Uterus (tissue), 4 donors: Measurements from ENCODE around the gene RFX8. TPM values are rescaled to one million over a fixed set of nuclear protein-coding genes. Genes with fewer than 3 reads are reported as not detected.

Experiments used
- DNase-seq, 2 donors: peaks; one replicate each; pipeline ENCODE4 v3.0.0-alpha.2; 2019 to 2020
- H3K27ac ChIP-seq, 2 donors: fragments of 200-600 bp; sonication (generic); 1 replicate in 1 of 2; 2 replicates in 1 of 2; pipeline ENCODE4 v1.5.1; 2016 to 2018
- H3K27me3 ChIP-seq, 2 donors: fragments of 200-600 bp; sonication (generic); one replicate each; pipeline ENCODE4 v1.5.1; 2018 to 2019; ENCODE audit warnings: control low read depth in 1 of 2
- H3K36me3 ChIP-seq, 2 donors: fragments of 200-600 bp; sonication (generic); one replicate each; pipeline ENCODE4 v1.5.1; 2019; ENCODE audit warnings: control low read depth in 1 of 2
- H3K4me1 ChIP-seq, 2 donors: fragments of 200-600 bp; sonication (generic); one replicate each; pipeline ENCODE4 v1.5.1; 2018 to 2019; ENCODE audit warnings: control low read depth in 1 of 2
- H3K4me3 ChIP-seq, 2 donors: fragments of 200-600 bp; sonication (generic); 1 replicate in 1 of 2; 2 replicates in 1 of 2; pipeline ENCODE4 v1.5.1; 2018 to 2019; ENCODE audit warnings: mild to moderate bottlenecking in 1 of 2
- H3K9me3 ChIP-seq, 2 donors: fragments of 200-600 bp; sonication (generic); one replicate each; pipeline ENCODE4 v1.5.1; 2019; ENCODE audit warnings: control low read depth in 1 of 2
- CTCF ChIP-seq, 4 experiments: fragments of 200-600 bp in 2 of 4; fragments of 450-650 bp in 2 of 4; sonication (generic) in 2 of 4; IDR thresholded peaks; one replicate each; pipeline ENCODE4 v1.5.1; 2016 to 2019; ENCODE audit warnings: antibody characterized with exemption in 4 of 4, mild to moderate bottlenecking in 2 of 4, moderate library complexity in 1 of 4
- POLR2A ChIP-seq, 2 donors: fragments of 450-650 bp; IDR thresholded peaks; one replicate each; pipeline ENCODE4 v1.6.1; 2016; ENCODE audit warnings: antibody characterized with exemption in 2 of 2, mild to moderate bottlenecking in 1 of 2, moderate library complexity in 1 of 2
- intact Hi-C: fragments of 100-400 bp; cut with DNase I; formaldehyde crosslinking; loops from one replicate; pipeline ENCODE4 v1.15.1; 2023; ENCODE audit warnings: low total_unique reads
- total RNA-seq, 4 donors: library from RNA; depleted of rRNA in 3 of 4; stranded (reverse); fragments of >200 nt in 3 of 4; gene quantifications; one replicate each; pipeline versions ENCODE4 v1.1.0 to v1.2.4, GENCODE V29; 2014 to 2023
- donor health status: DM: yes; HTN: yes; CAD: no.

The RFX8 gene
- total RNA-seq, 4 donors from 2014 or later: 0.51 to 1.4 (median 1.1) TPM; not detected in 1

- H3K4me3 ChIP-seq: no peak overlapping the region
- TF ChIP-seq CTCF (IDR thresholded peaks at IDR 0.05) (no peak), POLR2A (IDR thresholded peaks at IDR 0.05) (no peak)
- H3K9me3 ChIP-seq: no peaks in the 10 kb centered on the region
- no peaks in the 10 kb centered on the region for H3K4me1 ChIP-seq
- no peaks in the 10 kb centered on the region for H3K27me3 ChIP-seq
- intact Hi-C loops: no loop called here
- DNase-seq: no peak
- no peak overlapping the region for H3K27ac ChIP-seq
- H3K36me3 ChIP-seq: no peaks in the 10 kb centered on the region
These were observed 43.4 kb downstream of the RFX8 start for GRCh38 chr2:101431486-101431885.

- Histone ChIP-seq H3K4me1 (no peaks in the 10 kb centered on the region), H3K36me3 (no peaks in the 10 kb centered on the region), H3K9me3 (no peaks in the 10 kb centered on the region), H3K4me3 (no peak overlapping the region), H3K27ac (no peak overlapping the region), H3K27me3 (no peaks in the 10 kb centered on the region)
- intact Hi-C loops: no loop called here
- TF ChIP-seq POLR2A (IDR thresholded peaks at IDR 0.05) (no peak), CTCF (IDR thresholded peaks at IDR 0.05) (no peak)
- no peak for DNase-seq
These were observed 44.8 kb downstream of the RFX8 start for GRCh38 chr2:101430156-101430555.

- no peak for DNase-seq
- H3K27ac ChIP-seq: no peak overlapping the region
- no peaks in the 10 kb centered on the region for H3K36me3 ChIP-seq
- no peaks in the 10 kb centered on the region for H3K4me1 ChIP-seq
- H3K27me3 ChIP-seq: no peaks in the 10 kb centered on the region
- no peak for TF ChIP-seq CTCF (IDR thresholded peaks at IDR 0.05)
- H3K4me3 ChIP-seq: no peak overlapping the region
- no peaks in the 10 kb centered on the region for H3K9me3 ChIP-seq
- intact Hi-C loops: no loop called here
These were observed 45.5 kb downstream of the RFX8 start for GRCh38 chr2:101429453-101429852.

- H3K4me3 ChIP-seq: no peak overlapping the region
- no peaks in the 10 kb centered on the region for H3K27me3 ChIP-seq
- H3K9me3 ChIP-seq: no peaks in the 10 kb centered on the region
- TF ChIP-seq CTCF (IDR thresholded peaks at IDR 0.05): no peak
- no peak for TF ChIP-seq POLR2A (IDR thresholded peaks at IDR 0.05)
- intact Hi-C loops: no loop called here
- no peaks in the 10 kb centered on the region for H3K4me1 ChIP-seq
- no peak overlapping the region for H3K27ac ChIP-seq
- no peak for DNase-seq
- H3K36me3 ChIP-seq: no peaks in the 10 kb centered on the region
These were observed 46.3 kb downstream of the RFX8 start for GRCh38 chr2:101428422-101429176.

GRCh38 chr2:101427743-101428142 is 47.2 kb downstream of the RFX8 start:
- no peaks in the 10 kb centered on the region for H3K36me3 ChIP-seq
- H3K27ac ChIP-seq: no peak overlapping the region
- H3K27me3 ChIP-seq: no peaks in the 10 kb centered on the region
- intact Hi-C loops: no loop called here
- no peak overlapping the region for H3K4me3 ChIP-seq
- DNase-seq: no peak
- H3K9me3 ChIP-seq: no peaks in the 10 kb centered on the region
- no peaks in the 10 kb centered on the region for H3K4me1 ChIP-seq
- no peak for TF ChIP-seq POLR2A (IDR thresholded peaks at IDR 0.05)
- TF ChIP-seq CTCF (IDR thresholded peaks at IDR 0.05): no peak
